Activated CD4-positive, alpha-beta T cell treated with anti-CD3 and anti-CD28 coated beads, Interleukin-10, Interleukin-2, amounts not matched to agents 100 ng/mL and 50 ng/mL, durations not matched to agents 16 hours and 8 hours (primary cell): Measurements from ENCODE around the gene TEKT5.
"Not testable (repeated sequence)": the region's sequence is repeated elsewhere in the genome, so short reads cannot be mapped to it uniquely, and the experiment has no call there.

Source experiments
- DNase-seq: peaks from one replicate; pipeline ENCODE4 v3.0.0-alpha.2; 2020

Gene TEKT5

GRCh38 chr16:10657925-10658324 is 36.8 kb downstream of the TEKT5 start:
- DNase-seq, result no peak

DNA sequence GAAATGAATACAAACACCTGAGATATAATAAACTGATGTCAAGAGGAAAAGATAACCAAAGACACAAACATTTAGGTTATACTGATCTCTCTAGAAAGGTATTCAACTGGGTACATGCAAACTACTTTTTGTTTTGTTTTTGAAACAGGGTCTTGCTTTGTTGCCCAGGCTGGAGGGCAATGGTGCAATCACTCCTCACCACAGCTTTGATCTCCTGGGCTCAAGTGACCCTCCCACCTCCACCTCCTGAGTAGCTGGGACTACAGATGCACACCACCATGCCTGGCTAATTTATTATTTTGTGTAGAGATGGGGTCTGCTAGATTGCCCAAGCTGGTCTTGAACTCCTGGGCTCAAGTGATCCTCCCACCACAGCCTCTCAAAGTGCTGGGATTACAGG is 38.1 kb downstream of the TEKT5 start:
- DNase-seq, result no peak

GRCh38 chr16:10655415-10655977 is 39.2 kb downstream of the TEKT5 start:
- no peak for DNase-seq

DNA sequence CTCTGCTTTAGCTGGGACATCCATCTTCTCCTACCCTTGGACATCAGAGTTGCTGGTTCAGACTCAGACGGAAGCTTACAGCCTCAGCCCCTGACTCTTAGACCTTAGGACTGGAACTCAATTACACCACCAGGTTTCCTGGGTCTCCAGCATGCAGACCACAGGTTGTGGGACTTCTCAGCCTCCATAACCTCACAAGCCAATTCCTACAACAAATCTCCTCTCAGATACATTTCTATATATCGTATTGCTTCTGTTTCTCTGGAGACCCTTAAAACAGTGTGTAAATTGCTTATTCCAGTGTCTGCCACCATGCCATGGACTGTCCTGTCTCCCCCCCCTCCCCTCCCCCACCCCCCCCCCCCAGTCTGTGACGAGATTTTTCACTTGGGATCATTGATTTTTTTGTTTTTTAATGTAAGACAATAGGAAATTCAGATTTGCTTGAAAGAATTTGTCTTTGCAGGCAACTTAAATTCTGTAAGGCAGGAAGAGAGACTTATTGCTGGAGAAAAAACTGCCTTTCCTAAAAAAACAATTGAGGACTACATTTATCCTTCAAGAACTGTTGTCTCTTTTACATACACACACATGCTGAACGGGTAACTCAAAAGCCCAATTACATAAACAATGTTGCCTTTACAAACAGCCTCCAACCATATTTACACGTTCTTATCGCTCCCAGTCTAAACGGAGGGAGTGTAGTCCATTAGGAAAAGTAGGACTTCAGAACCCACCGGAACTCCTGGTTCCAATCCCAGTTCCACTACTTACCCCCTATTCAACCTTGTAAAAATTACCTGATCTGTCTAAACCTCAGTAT is 39.9 kb downstream of the TEKT5 start:
- DNase-seq, result no peak

GRCh38 chr16:10652730-10653590 is 41.8 kb downstream of the TEKT5 start:
- DNase-seq, result no peak

GRCh38 chr16:10649098-10649497 is 45.6 kb downstream of the TEKT5 start:
- not testable (repeated sequence) for DNase-seq

DNA sequence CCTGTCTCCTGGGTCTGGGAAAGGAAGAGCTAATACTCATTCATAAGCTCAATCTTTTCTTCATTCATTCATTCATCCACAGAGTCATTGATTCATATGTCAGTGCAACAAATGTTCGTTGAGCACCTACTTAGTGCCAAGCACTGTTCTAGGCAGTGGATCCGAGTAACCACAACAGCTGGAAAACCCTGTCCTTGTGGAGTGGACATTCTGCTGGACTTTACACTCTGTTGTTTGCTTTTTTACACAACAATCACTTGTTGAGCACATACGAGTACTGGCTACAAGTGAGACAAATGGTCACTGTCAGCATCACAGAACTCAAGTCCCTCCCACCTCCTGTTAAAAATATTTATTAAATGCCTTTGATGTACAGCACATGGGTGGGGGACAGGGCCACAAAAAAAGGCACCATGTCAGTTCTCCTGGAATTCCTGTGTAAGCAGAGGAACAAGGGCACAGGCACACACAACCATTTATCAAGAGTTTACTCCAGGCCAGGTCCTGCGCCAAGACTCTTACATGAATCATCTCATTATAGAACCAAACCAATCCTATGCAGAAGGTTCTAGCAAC is 46.9 kb downstream of the TEKT5 start:
- no peak for DNase-seq

GRCh38 chr16:10647264-10647720 is 47.4 kb downstream of the TEKT5 start:
- DNase-seq, result no peak

GRCh38 chr16:10646581-10647263 is 48.0 kb downstream of the TEKT5 start:
- no peak for DNase-seq

- no peak for DNase-seq
Measured at GRCh38 chr16:10646228-10646580, 48.5 kb downstream of the TEKT5 start.

DNA sequence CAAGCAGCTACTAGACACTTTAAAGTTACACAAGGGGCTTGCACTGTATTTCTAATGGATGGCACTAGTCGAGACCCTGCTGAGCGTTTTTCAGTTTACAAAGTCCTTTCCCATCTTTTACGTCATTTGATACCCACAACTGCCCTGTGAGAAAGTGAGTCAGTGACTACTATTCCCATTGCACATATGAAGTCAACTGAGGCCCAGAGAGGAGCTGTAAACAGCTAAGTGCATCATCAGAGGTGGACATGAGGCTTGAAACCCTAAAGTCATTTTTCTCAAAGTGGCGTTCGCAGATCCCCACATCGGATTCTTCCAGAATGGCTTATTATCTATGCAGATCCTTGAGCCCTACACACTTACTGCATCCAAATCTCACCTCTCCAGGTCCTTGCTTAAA is 50.6 kb downstream of the TEKT5 start:
- DNase-seq, result no peak

GRCh38 chr16:10642964-10643363 is 51.8 kb downstream of the TEKT5 start:
- DNase-seq, result no peak

DNA sequence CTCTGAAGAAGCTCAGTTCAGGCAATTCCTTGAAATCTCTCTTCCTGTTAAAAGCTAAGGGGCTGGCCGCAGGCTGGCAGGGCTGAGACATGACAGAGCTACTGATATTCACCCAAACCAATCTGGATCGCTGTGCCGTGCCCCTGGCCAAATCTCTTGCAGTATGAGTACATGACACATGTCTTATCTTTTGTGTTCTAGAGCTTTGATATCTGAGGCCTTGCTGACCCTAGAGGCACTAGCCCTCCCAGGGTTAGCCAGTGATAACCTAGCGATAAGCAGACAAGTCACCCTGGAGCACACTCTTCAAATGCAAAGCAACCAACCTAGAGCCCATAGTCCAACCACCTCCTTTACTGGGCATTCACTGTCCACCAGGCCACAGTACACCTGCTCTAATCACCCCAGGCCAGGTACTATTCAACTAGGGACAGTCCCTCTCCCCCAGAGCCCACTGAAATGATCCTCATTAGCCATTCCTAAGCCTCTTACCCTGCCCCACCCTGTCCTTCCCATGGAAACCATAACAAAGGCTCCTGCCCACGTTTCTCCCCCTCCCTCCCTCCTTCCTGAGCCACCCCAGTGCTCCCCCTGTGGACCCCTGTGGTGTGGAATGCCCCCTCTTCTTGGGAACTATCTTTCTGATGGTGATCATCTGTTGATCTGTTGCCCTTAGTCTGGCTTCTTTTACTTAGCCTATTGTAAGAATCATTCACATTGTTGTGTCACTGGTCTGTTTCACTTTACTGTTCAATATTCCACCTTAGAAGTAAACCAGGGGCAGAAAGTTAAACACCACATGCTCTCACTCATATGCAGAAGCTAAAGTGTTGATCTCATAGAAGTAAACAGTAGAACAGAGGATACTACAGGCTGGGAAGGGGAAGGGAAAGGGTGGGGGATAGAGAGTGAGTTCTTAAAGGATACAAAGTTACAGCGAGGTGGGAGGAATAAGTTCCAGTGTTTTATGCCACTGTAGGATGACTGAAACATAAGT is 52.5 kb downstream of the TEKT5 start:
- no peak for DNase-seq

GRCh38 chr16:10641555-10641952 is 53.2 kb downstream of the TEKT5 start:
- DNase-seq, result no peak

DNA sequence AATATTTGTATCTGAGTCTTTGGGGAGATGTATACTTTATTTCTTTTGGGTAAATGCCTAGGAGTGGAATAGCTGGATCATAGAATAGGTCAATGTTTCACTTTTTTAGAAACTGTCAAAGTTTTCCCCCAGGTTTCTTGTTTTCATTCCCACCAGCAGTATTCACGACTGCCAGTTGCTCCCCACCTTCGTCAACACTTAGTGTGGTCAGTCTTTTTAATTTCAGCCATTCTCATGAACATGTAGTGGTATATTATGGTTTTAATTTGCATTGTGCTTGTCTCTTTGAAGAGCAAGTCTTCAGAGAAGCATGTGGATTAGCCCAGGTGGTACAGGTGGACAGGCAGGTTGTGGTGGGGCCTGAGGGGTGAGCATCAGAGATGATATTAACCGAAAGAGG is 53.8 kb downstream of the TEKT5 start:
- no peak for DNase-seq

DNA sequence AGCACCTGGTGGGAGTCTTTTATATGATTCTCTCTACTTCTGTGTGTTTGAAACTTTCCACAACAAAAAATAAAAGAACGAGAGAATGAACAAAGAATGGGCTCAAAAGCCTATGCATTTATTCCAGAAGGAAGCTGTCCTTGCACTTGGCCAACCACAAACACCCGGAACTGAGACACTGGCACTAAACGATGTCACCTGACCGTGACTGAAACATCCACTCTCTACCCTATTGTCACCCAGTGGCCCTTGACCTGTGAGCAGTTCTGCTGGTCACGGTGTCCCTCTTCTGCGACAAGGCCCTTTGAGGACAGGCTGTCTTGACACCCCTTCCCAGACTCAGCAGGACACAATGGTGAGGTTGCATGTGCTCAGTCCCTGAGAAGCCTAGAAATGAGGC is 56.6 kb downstream of the TEKT5 start:
- no peak for DNase-seq

- no peak for DNase-seq
Measured at GRCh38 chr16:10637337-10638037, 57.2 kb downstream of the TEKT5 start.

- DNase-seq, result no peak
Measured at GRCh38 chr16:10635365-10636021, 59.2 kb downstream of the TEKT5 start.

- DNase-seq, result not testable (repeated sequence)
Measured at GRCh38 chr16:10633429-10633828, 61.3 kb downstream of the TEKT5 start.

- DNase-seq, result no peak
Measured at GRCh38 chr16:10631886-10632285, 62.8 kb downstream of the TEKT5 start.
